Stomach smooth muscle (tissue), 2 donors: ENCODE data around the gene RELB.
"Not testable (repeated sequence)": the region's sequence is repeated elsewhere in the genome, so short reads cannot be mapped to it uniquely, and the experiment has no call there.

Experiments
- H3K27ac ChIP-seq: one replicate; pipeline ENCODE4 v1.7.0; 2013; ENCODE audit warnings: mild to moderate bottlenecking, low read length, inconsistent platforms
- H3K27me3 ChIP-seq, 2 donors: one replicate each; pipeline ENCODE4 v1.7.0; 2013; ENCODE audit warnings: low read length in 2 of 2; ENCODE audit not compliant: insufficient read depth in 2 of 2, control insufficient read depth in 1 of 2
- H3K36me3 ChIP-seq, 2 donors: one replicate each; pipeline ENCODE4 v1.7.0; 2013; ENCODE audit warnings: low read length in 2 of 2; ENCODE audit not compliant: control insufficient read depth in 2 of 2, insufficient read depth in 2 of 2
- H3K4me1 ChIP-seq: one replicate; pipeline ENCODE4 v1.7.0; 2013; ENCODE audit warnings: low read length; ENCODE audit not compliant: control insufficient read depth, insufficient read depth
- H3K4me3 ChIP-seq, 2 donors: one replicate each; pipeline ENCODE4 v1.7.0; 2013; ENCODE audit warnings: low read length in 2 of 2
- H3K9ac ChIP-seq, 2 donors: one replicate each; pipeline ENCODE4 v1.7.0; 2013; ENCODE audit warnings: low read length in 2 of 2, mild to moderate bottlenecking in 1 of 2
- H3K9me3 ChIP-seq, 2 donors: one replicate each; pipeline ENCODE4 v1.7.0; 2013; ENCODE audit warnings: low read length in 2 of 2; ENCODE audit not compliant: control insufficient read depth in 2 of 2
- donor health status: healthy.
- donor health status: Pancreatic carcinoma.

Gene RELB

DNA sequence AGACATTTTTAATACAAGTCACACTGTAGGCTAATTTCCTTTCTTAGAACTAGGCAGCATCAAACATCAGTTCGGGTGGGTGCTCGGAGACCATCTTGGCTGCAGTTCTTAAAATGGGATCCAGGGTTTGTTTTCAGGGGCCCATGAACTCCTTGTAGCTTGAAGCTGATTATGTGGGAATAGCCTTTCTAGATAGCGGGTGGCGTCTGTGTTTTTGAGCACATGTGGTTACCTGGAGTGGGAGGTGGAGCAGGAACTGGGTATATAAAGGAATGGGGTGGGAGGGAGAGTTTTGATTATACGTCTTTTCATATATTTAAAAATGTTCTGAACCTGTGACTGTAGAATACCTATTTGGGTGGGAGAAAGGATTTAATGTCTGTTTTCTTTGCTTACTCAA, 33.1 kb upstream of the RELB start:
- Histone ChIP-seq H3K9ac (no peak overlapping the region), H3K27ac (no peak overlapping the region), H3K4me3 (no peak overlapping the region), H3K27me3 (no peaks in the 10 kb centered on the region), H3K4me1 (no peaks in the 10 kb centered on the region), H3K9me3 (no peaks in the 10 kb centered on the region), H3K36me3 (peaks cover 19 to 21% of the 10 kb centered on the region in 2 donors)

DNA sequence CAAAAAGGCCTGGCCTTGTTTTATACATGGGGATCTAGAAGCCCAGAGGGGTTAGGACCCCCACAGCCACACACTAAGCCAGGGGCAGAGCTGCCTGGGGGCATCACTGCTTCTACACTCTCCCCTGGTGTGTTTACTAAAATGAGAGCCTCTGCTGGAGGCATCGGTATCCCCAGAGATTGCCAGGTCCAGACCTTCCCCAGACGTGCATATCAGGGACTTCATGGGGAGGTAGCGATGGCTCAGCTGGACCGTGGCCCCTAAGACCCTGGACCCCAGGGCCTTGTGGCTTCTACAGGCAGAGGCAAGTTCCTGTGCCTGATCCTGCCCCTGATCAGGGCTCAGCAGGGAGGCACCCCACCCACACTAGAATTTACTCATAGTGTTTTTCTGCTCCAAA, 32.6 kb upstream of the RELB start:
- H3K4me1 ChIP-seq, result no peaks in the 10 kb centered on the region
- H3K36me3 ChIP-seq, result peaks cover 22 to 24% of the 10 kb centered on the region in 2 donors
- H3K4me3 ChIP-seq, result no peak overlapping the region
- no peaks in the 10 kb centered on the region for H3K27me3 ChIP-seq
- H3K27ac ChIP-seq, result no peak overlapping the region
- no peaks in the 10 kb centered on the region for H3K9me3 ChIP-seq
- no peak overlapping the region for H3K9ac ChIP-seq

DNA sequence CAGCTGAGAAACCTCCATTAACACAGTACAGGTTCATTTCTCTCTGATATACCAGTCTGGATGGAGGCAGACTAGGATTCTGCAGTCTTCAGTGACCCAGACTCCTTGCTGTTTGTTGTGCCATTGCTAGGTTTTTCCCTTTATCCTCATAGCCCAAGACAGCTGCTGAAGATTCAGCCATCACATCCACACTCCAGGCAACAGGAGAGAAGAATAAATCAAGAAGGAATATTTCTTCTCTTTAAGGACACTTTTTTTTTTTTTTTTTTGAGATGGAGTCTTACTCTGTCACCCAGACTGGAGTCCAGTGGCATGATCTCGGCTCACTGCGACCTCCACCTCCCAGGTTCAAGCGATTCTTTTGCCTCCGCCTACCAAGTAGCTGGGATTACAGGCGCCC, 31.8 kb upstream of the RELB start:
- Histone ChIP-seq H3K36me3 (peaks cover 27 to 29% of the 10 kb centered on the region in 2 donors), H3K4me1 (no peaks in the 10 kb centered on the region), H3K27ac (no peak overlapping the region), H3K9me3 (no peaks in the 10 kb centered on the region), H3K4me3 (no peak overlapping the region), H3K27me3 (no peaks in the 10 kb centered on the region), H3K9ac (no peak overlapping the region)

GRCh38 chr19:44971451-44971850, 29.8 kb upstream of the RELB start:
- not testable (repeated sequence) for H3K27me3 ChIP-seq, H3K9ac ChIP-seq, H3K4me3 ChIP-seq, H3K4me1 ChIP-seq, H3K27ac ChIP-seq, H3K9me3 ChIP-seq
- peaks cover 33 to 43% of the 10 kb centered on the region in 2 donors for H3K36me3 ChIP-seq

GRCh38 chr19:44972802-44973201, 28.5 kb upstream of the RELB start:
- Histone ChIP-seq H3K27me3 (no peaks in the 10 kb centered on the region), H3K36me3 (peaks cover 45 to 56% of the 10 kb centered on the region in 2 donors)

DNA sequence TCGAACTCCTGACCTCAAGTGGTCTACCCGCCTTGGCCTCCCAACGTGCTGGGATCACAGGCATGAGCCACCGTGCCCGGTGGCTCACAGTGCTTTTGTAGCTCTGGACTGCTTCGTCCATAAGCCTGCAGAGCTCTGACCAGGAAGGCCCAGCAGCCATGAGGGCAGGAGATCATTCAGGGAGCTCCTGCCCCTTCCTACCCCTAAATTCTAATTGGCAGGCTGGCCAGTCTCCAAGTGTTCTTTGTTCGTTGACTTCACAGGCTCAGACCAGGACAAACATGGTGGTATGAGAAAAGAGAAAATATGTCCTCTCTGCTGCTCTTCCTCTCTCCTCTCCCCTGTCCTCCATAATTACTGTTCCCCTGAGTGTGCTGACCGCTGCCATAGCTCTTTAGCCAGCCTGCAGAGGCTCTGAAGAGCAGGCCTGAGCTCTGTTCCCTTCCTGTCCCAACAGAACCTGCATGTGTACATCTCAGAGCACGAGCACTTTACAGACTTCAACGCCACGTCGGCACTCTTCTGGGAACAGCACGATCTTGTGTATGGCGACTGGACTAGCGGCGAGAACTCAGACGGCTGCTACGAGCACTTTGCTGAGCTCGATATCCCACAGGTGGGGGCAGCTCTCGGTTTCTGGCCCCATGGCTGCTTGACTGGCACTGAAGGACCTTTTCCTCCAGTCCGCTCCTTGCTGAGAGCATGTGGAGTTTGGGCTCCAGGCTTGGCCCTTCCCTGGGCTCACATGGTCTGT, 27.1 kb upstream of the RELB start:
- H3K4me1 ChIP-seq, result no peaks in the 10 kb centered on the region
- no peak overlapping the region for H3K9ac ChIP-seq
- peaks cover 41 to 59% of the 10 kb centered on the region in 2 donors for H3K36me3 ChIP-seq
- no peaks in the 10 kb centered on the region for H3K27me3 ChIP-seq
- no peak overlapping the region for H3K4me3 ChIP-seq
- no peaks in the 10 kb centered on the region for H3K9me3 ChIP-seq
- no peak overlapping the region for H3K27ac ChIP-seq

More at GRCh38 chr19:44972802-44973201, 28.5 kb upstream of the RELB start:
- Histone ChIP-seq H3K4me3 (no peak overlapping the region), H3K9me3 (no peaks in the 10 kb centered on the region), H3K27ac (no peak overlapping the region), H3K4me1 (no peaks in the 10 kb centered on the region), H3K9ac (no peak overlapping the region)

DNA sequence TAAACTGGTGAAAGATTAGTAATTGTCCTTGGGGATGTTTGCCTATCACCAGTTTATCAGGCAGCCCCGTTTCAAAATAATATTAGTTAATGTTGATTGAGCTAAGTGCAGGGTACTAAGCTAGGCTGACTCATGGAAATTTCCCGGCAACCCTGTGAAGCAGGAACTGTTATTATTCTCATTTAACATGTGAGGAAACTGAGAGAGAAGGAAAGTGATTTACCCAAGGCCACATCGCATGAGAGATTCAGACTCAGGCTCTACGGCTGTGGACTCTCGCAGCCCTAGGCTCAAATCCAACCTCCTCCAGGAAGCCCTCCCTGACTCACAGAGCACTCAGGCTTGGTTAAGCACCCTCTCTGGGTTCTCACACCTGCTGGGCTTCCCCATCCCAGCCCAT, 26.4 kb upstream of the RELB start:
- Histone ChIP-seq H3K27me3 (no peaks in the 10 kb centered on the region), H3K4me1 (no peaks in the 10 kb centered on the region), H3K9ac (no peak overlapping the region), H3K4me3 (no peak overlapping the region), H3K9me3 (no peaks in the 10 kb centered on the region), H3K36me3 (peaks cover 48 to 63% of the 10 kb centered on the region in 2 donors), H3K27ac (no peak overlapping the region)

DNA sequence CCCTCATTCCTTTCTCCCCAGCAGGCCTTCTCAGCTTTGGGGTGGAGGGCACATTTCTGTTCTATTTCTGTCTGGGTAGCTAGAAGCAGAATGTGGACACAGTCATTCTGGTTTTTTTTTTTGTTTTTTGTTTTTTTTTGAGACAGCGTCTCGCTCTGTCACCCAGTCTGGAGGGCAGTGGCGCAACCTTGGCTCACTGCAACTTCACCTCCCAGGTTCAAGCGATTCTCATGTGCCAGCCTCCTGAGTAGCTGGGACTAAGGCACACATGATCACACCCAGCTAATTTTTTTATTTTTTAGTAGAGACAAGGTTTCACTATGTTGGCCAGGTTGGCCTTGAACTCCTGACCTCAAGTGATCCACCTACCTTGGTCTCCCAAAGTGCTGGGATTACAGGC, 25.8 kb upstream of the RELB start:
- Histone ChIP-seq H3K27me3 (no peaks in the 10 kb centered on the region), H3K36me3 (peaks cover 48 to 66% of the 10 kb centered on the region in 2 donors), H3K27ac (no peak overlapping the region)

DNA sequence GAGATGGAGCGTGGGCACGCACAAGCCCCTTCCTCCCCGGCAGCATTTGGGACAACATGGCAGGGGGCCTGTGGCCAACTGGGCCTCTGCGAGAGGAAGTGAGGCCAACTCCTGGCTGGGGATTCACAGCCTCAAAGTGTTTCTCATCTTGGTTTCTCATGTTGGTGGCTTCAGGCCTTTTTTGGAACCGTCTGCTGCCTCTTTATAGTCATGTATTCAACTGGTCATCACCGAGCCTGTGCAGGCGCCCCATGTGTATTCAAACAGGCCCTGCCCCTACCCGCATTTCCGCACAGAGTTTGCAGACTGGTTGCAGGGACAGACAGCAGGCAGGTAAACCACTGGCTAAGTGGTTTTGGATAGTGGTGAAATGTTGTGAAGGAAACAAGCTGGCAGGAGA, 17.3 kb upstream of the RELB start:
- Histone ChIP-seq H3K4me3 (no peak overlapping the region), H3K36me3 (peaks cover 32 to 49% of the 10 kb centered on the region in 2 donors)

More for the DNA sequence above, 25.8 kb upstream of the RELB start:
- Histone ChIP-seq H3K9me3 (no peaks in the 10 kb centered on the region), H3K4me3 (no peak overlapping the region), H3K4me1 (no peaks in the 10 kb centered on the region), H3K9ac (no peak overlapping the region)

DNA sequence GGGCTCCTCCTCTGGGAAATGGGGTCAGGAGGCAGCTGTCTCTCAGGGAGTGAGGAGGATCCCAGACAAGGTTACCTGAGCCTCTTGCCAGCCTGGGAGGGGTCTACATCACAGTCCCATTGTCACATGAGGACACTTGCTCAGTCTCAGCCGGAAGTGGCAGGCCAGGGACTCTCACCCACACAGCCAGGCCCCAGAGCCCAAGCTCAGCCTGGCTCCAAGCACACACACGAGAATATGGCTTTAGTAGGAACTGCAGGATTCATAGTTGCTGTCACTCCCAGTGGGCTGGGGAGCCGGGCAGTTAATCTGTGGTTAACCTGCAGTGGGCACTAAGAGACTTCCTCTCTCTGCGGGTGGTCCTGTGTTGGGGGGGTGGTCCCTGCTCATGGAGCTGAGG, 15.8 kb upstream of the RELB start:
- Histone ChIP-seq H3K36me3 (peaks cover 21 to 42% of the 10 kb centered on the region in 2 donors), H3K4me3 (no peak overlapping the region), H3K9ac (no peak overlapping the region), H3K9me3 (no peaks in the 10 kb centered on the region), H3K27ac (no peak overlapping the region), H3K27me3 (no peaks in the 10 kb centered on the region), H3K4me1 (no peaks in the 10 kb centered on the region)

More for the DNA sequence above, 17.3 kb upstream of the RELB start:
- no peak overlapping the region for H3K27ac ChIP-seq
- H3K9me3 ChIP-seq, result no peaks in the 10 kb centered on the region
- H3K4me1 ChIP-seq, result no peaks in the 10 kb centered on the region
- no peak overlapping the region for H3K9ac ChIP-seq
- H3K27me3 ChIP-seq, result no peaks in the 10 kb centered on the region

DNA sequence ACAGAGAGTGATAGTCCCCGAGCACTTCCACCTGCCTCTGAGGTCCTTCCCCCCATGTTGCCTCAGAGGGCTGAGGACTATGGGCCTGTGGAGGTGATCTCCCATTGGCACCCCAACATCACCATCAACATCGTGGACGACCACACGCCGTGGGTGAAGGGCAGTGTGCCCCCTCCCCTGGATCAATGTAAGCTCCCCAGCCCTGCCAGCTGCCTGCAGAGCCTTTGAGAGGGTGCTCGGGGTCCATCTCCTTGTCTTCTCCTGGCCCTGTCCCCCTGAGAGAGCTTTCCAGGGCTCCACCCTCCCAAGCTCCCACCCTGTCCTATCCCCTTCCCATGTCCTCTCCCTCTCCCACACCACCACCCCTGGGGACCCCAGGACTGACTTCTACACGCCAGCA, 14.9 kb upstream of the RELB start:
- no peaks in the 10 kb centered on the region for H3K4me1 ChIP-seq
- H3K9ac ChIP-seq, result no peak overlapping the region
- H3K36me3 ChIP-seq, result peaks cover 25 to 46% of the 10 kb centered on the region in 2 donors
- no peak overlapping the region for H3K4me3 ChIP-seq
- no peaks in the 10 kb centered on the region for H3K27me3 ChIP-seq
- no peaks in the 10 kb centered on the region for H3K9me3 ChIP-seq
- H3K27ac ChIP-seq, result no peak overlapping the region
